ENCODE data around the gene MRPL33. TPM values are rescaled to one million over a fixed set of nuclear protein-coding genes. Genes with fewer than 3 reads are reported as not detected.
A peak's percentile ranks its signal among the peaks of the same experiment; 100 is the strongest.

MRPL33 gene
- total and polyA plus RNA-seq, 2 of the 13 experiments (the other 11 are each of a cell fraction or from before 2014, with no cell fraction given): 69.7 to 218 TPM

DNA sequence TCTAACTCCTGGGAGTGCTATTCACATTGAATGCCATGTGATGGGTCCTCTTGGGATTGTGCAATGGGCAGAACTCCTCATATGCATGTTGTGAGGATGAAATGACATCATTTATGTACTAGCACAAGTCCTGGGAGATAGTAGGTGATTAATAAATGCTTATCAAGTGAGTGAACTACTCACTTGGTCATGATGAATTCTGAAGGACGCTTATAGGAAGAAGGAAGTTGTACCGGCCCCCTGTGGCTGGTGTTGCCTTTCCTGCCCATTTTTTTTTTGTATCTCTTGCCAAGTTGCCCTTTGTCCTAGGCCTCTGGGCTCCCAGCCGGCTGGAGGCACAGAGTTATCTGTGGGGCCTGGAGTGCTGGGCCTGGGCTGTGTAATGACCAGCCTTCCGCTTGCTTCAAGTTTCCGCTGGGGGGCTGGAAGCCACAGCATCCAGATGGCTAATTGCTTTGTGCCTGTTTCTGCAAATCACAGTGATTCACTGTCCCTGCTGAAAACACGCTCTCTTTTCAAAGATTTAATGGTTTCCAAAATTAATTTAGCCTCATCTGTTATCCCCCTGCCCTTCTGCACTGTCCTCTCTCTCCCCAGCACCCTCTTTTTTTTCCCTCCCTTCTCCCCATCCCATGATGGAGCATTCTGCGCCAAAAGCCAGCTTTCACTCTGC lies 33.7 kb upstream of the MRPL33 start (continued):
- TF ChIP-seq, protein P1, sequence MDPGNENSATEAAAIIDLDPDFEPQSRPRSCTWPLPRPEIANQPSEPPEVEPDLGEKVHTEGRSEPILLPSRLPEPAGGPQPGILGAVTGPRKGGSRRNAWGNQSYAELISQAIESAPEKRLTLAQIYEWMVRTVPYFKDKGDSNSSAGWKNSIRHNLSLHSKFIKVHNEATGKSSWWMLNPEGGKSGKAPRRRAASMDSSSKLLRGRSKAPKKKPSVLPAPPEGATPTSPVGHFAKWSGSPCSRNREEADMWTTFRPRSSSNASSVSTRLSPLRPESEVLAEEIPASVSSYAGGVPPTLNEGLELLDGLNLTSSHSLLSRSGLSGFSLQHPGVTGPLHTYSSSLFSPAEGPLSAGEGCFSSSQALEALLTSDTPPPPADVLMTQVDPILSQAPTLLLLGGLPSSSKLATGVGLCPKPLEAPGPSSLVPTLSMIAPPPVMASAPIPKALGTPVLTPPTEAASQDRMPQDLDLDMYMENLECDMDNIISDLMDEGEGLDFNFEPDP (CRISPR knock-in tag; conservative IDR thresholded peaks at IDR 0.05): no peak
- TF ChIP-seq RBFOX2 (IDR thresholded peaks at IDR 0.05; ENCODE audit: low read depth, low read length) (0 out of 2 replicates have a peak, but pooled peaks have one; percentile 37), ZNF652 (CRISPR knock-in tag; IDR thresholded peaks at IDR 0.05; ENCODE audit: borderline replicate concordance, low read depth) (no peak), HHEX (CRISPR knock-in tag; IDR thresholded peaks at IDR 0.05) (peak; percentile 4; the same call in 1 of the 2 replicates), HDAC6 (IDR thresholded peaks at IDR 0.05; ENCODE audit: low read depth, low read length) (no peak), GTF2F1 (IDR thresholded peaks at IDR 0.05; ENCODE audit: low read length) (no peak), HOXD1 (CRISPR knock-in tag; IDR thresholded peaks at IDR 0.05) (no peak), NONO (IDR thresholded peaks at IDR 0.05) (no peak), NONO (CRISPR knock-in tag; conservative IDR thresholded peaks at IDR 0.05) (peak; percentile 43), ZNF672 (CRISPR knock-in tag; IDR thresholded peaks at IDR 0.05) (no peak), ZNF614 (CRISPR knock-in tag; IDR thresholded peaks at IDR 0.05; ENCODE audit: borderline replicate concordance) (0 out of 2 replicates have a peak, but pooled peaks have one; percentile 61), GATAD1 (CRISPR knock-in tag; IDR thresholded peaks at IDR 0.05) (no peak), KLF16 (CRISPR knock-in tag; IDR thresholded peaks at IDR 0.05) (peak in 1 of 2 experiments; percentile 23; a peak in 1 of 4 replicates), MBD4 (IDR thresholded peaks at IDR 0.05; ENCODE audit: borderline replicate concordance, low read length) (no peak), ZNF253 (CRISPR knock-in tag; IDR thresholded peaks at IDR 0.05; ENCODE audit: borderline replicate concordance) (no peak), NCOA2 (CRISPR knock-in tag; IDR thresholded peaks at IDR 0.05) (peak; percentile 43), FOXO1 (CRISPR knock-in tag; IDR thresholded peaks at IDR 0.05) (peak; percentile 24; the same call in 1 of the 2 replicates), KDM5B (CRISPR knock-in tag; IDR thresholded peaks at IDR 0.05; ENCODE audit: borderline replicate concordance) (no peak), NFE2L1 (CRISPR knock-in tag; IDR thresholded peaks at IDR 0.05; ENCODE audit: borderline replicate concordance) (no peak), CENPX (CRISPR knock-in tag; IDR thresholded peaks at IDR 0.05) (no peak), HNRNPL (IDR thresholded peaks at IDR 0.05; ENCODE audit: low read depth, low read length) (peak; percentile 78), ZKSCAN8 (CRISPR knock-in tag; IDR thresholded peaks at IDR 0.05; ENCODE audit: borderline replicate concordance) (peak; percentile 98), ZNF160 (CRISPR knock-in tag; IDR thresholded peaks at IDR 0.05) (0 out of 2 replicates have a peak, but pooled peaks have one; percentile 17)
- TF ChIP-seq, protein P2, sequence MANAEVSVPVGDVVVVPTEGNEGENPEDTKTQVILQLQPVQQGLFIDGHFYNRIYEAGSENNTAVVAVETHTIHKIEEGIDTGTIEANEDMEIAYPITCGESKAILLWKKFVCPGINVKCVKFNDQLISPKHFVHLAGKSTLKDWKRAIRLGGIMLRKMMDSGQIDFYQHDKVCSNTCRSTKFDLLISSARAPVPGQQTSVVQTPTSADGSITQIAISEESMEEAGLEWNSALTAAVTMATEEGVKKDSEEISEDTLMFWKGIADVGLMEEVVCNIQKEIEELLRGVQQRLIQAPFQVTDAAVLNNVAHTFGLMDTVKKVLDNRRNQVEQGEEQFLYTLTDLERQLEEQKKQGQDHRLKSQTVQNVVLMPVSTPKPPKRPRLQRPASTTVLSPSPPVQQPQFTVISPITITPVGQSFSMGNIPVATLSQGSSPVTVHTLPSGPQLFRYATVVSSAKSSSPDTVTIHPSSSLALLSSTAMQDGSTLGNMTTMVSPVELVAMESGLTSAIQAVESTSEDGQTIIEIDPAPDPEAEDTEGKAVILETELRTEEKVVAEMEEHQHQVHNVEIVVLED (CRISPR knock-in tag; IDR thresholded peaks at IDR 0.05; ENCODE audit: borderline replicate concordance): no peak
- TF ChIP-seq, protein P3, sequence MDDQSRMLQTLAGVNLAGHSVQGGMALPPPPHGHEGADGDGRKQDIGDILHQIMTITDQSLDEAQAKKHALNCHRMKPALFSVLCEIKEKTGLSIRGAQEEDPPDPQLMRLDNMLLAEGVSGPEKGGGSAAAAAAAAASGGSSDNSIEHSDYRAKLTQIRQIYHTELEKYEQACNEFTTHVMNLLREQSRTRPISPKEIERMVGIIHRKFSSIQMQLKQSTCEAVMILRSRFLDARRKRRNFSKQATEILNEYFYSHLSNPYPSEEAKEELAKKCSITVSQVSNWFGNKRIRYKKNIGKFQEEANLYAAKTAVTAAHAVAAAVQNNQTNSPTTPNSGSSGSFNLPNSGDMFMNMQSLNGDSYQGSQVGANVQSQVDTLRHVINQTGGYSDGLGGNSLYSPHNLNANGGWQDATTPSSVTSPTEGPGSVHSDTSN (CRISPR knock-in tag; IDR thresholded peaks at IDR 0.05; ENCODE audit: borderline replicate concordance): no peak
- TF ChIP-seq, protein P4, sequence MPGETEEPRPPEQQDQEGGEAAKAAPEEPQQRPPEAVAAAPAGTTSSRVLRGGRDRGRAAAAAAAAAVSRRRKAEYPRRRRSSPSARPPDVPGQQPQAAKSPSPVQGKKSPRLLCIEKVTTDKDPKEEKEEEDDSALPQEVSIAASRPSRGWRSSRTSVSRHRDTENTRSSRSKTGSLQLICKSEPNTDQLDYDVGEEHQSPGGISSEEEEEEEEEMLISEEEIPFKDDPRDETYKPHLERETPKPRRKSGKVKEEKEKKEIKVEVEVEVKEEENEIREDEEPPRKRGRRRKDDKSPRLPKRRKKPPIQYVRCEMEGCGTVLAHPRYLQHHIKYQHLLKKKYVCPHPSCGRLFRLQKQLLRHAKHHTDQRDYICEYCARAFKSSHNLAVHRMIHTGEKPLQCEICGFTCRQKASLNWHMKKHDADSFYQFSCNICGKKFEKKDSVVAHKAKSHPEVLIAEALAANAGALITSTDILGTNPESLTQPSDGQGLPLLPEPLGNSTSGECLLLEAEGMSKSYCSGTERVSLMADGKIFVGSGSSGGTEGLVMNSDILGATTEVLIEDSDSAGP (CRISPR knock-in tag; IDR thresholded peaks at IDR 0.05; ENCODE audit: borderline replicate concordance): peak; percentile 77; the same call in 1 of the 2 replicates
